ENCODE results near the gene OTOG. TPM values are rescaled to one million over a fixed set of nuclear protein-coding genes. Genes with fewer than 3 reads are reported as not detected.

The OTOG gene
- total and polyA plus RNA-seq, 2 donors (not counting 3 experiments of a cell fraction or from before 2014, with no cell fraction given), result not detected

DNA sequence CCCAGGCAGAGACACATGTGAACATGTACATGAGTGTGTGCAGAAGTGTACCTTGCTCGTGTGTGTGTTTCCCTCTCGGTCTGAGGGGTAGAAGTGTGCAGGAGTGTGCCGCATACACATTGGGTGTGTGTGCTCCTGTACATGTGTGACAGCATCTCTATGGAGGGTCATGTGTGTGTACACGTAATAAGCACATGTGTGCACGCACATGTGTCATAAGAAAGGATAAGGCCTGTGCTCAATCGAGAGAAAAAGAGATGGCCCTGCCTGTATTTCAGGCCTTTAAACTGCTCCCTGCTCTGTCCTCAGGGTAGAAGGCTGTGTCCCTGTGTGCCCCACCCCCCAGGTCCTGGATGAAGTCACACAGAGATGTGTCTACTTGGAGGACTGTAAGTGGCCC lies 61.8 kb downstream of the OTOG start:
- H3K4me2 ChIP-seq (ENCODE audit: insufficient read depth, low read length), result no peak overlapping the region
- intact Hi-C loops (cut with micrococcal nuclease), result no loop called here
- H3K9me1 ChIP-seq (replicated peaks; ENCODE audit: control insufficient read depth, extremely low read depth, insufficient read depth, low read length), result no peaks in the 10 kb centered on the region
- H3K9me3 ChIP-seq (replicated peaks; ENCODE audit: control insufficient read depth, insufficient read depth, low read length), result no peaks in the 10 kb centered on the region
- no peak for TF ChIP-seq FOS (IDR thresholded peaks at IDR 0.05; ENCODE audit: borderline replicate concordance, insufficient read depth, low read length)
- H3K9ac ChIP-seq (replicated peaks; ENCODE audit: extremely low read depth, insufficient read depth, low read length), result no peak overlapping the region
- dilution Hi-C loops (cut with MboI; ENCODE audit: extremely low pct_ligation_motif_present, low sequenced_read_pairs), result no loop called here
- no peaks in the 10 kb centered on the region for H3K36me3 ChIP-seq (ENCODE audit: control insufficient read depth in 2 of 2, extremely low read depth in 1 of 2, insufficient read depth in 2 of 2, low read length in 2 of 2)
- no TSS peak for BruUV-seq (replicated peaks)
- POLR2A ChIA-PET, result no interaction called here
- H3K4me3 ChIP-seq (replicated peaks in 1 of 3; ENCODE audit: insufficient read depth in 1 of 3, low read depth in 1 of 3, low read length in 3 of 3), result no peak overlapping the region
- no peaks in the 10 kb centered on the region for H4K20me1 ChIP-seq (replicated peaks; ENCODE audit: control insufficient read depth, extremely low read depth, insufficient read depth, low read length)
- FAIRE-seq, result no peak
- DNase-seq (ENCODE audit: low read depth, low spot score), result no peak
- no peak overlapping the region for H3K27ac ChIP-seq (ENCODE audit: insufficient read depth, low read depth, low read length)
- no peaks in the 10 kb centered on the region for H3K79me2 ChIP-seq (ENCODE audit: control insufficient read depth, insufficient read depth, low read length)
- H3K4me1 ChIP-seq (ENCODE audit: control insufficient read depth, extremely low read depth, insufficient read depth, low read length), result no peaks in the 10 kb centered on the region
- CTCF ChIA-PET, result no interaction called here
- no peak overlapping the region for H2AFZ ChIP-seq (ENCODE audit: low read depth, low read length)
- H3K27me3 ChIP-seq (ENCODE audit: control insufficient read depth in 2 of 2, insufficient read depth in 2 of 2, low read length in 2 of 2), result no peaks in the 10 kb centered on the region

DNA sequence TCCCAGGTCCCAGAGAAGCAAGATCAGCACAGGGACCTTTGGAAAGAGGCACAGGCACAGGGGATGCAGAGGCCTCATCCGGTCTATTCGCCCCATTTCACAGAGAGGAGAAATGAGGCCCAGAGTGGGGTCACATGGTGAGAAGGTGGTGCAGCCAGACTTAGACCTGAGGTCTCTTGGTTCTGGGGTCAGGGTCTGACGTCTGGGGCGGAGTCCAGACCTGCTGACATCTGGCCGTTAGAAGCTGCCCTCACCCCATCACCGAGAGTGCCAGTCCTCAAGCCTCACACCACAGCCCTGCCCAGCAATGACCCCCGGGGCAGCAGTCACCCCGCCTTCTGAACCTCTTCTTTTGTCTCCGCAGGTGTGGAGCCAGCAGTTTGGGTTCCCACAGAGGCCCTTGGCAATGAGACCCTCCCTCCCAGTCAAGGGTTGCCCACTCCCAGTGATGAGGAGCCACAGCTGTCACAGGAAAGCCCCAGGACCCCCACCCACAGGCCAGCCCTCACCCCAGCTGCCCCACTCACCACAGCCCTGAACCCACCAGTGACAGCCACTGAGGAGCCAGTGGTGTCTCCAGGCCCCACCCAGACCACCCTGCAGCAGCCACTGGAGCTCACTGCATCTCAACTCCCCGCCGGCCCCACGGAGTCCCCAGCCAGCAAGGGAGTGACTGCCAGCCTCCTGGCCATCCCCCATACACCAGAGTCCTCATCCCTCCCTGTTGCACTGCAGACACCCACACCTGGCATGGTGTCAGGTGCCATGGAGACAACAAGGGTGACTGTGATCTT lies 62.4 kb downstream of the OTOG start:
- no peaks in the 10 kb centered on the region for H4K20me1 ChIP-seq (replicated peaks; ENCODE audit: control insufficient read depth, extremely low read depth, insufficient read depth, low read length)
- no peaks in the 10 kb centered on the region for H3K27me3 ChIP-seq (ENCODE audit: control insufficient read depth in 2 of 2, insufficient read depth in 2 of 2, low read length in 2 of 2)
- H3K4me3 ChIP-seq (replicated peaks in 1 of 3; ENCODE audit: insufficient read depth in 1 of 3, low read depth in 1 of 3, low read length in 3 of 3), result no peak overlapping the region
- BruUV-seq (replicated peaks), result no TSS peak
- TF ChIP-seq, protein P1, sequence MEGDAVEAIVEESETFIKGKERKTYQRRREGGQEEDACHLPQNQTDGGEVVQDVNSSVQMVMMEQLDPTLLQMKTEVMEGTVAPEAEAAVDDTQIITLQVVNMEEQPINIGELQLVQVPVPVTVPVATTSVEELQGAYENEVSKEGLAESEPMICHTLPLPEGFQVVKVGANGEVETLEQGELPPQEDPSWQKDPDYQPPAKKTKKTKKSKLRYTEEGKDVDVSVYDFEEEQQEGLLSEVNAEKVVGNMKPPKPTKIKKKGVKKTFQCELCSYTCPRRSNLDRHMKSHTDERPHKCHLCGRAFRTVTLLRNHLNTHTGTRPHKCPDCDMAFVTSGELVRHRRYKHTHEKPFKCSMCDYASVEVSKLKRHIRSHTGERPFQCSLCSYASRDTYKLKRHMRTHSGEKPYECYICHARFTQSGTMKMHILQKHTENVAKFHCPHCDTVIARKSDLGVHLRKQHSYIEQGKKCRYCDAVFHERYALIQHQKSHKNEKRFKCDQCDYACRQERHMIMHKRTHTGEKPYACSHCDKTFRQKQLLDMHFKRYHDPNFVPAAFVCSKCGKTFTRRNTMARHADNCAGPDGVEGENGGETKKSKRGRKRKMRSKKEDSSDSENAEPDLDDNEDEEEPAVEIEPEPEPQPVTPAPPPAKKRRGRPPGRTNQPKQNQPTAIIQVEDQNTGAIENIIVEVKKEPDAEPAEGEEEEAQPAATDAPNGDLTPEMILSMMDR (IDR thresholded peaks at IDR 0.05; ENCODE audit: extremely low read depth in 1 of 2, insufficient read depth in 1 of 2, low read depth in 1 of 2, low read length in 2 of 2), result no peak
- TF ChIP-seq POLR2A (IDR thresholded peaks at IDR 0.05; ENCODE audit: low read depth, low read length) (no peak), POLR2AphosphoS5 (IDR thresholded peaks at IDR 0.05; ENCODE audit: insufficient read depth, low read depth, low read length) (no peak), JUN (IDR thresholded peaks at IDR 0.05; ENCODE audit: borderline replicate concordance, insufficient read depth, insufficient read length, low read depth) (no peak)
- H3K4me1 ChIP-seq (ENCODE audit: control insufficient read depth, extremely low read depth, insufficient read depth, low read length), result no peaks in the 10 kb centered on the region
- H3K79me2 ChIP-seq (ENCODE audit: control insufficient read depth, insufficient read depth, low read length), result no peaks in the 10 kb centered on the region
- no peaks in the 10 kb centered on the region for H3K9me1 ChIP-seq (replicated peaks; ENCODE audit: control insufficient read depth, extremely low read depth, insufficient read depth, low read length)
- no peaks in the 10 kb centered on the region for H3K36me3 ChIP-seq (ENCODE audit: control insufficient read depth in 2 of 2, extremely low read depth in 1 of 2, insufficient read depth in 2 of 2, low read length in 2 of 2)
- H3K27ac ChIP-seq (ENCODE audit: insufficient read depth, low read depth, low read length), result no peak overlapping the region
- ChIA-PET POLR2A (no interaction called here), CTCF (interaction anchor here (0.6 kb wide), 1 partner anchor 11 kb away, joined by 3 read pairs; no protein-coding TSS in a partner anchor)
- no peak overlapping the region for H3K4me2 ChIP-seq (ENCODE audit: insufficient read depth, low read length)
- no peak overlapping the region for H2AFZ ChIP-seq (ENCODE audit: low read depth, low read length)
- no peaks in the 10 kb centered on the region for H3K9me3 ChIP-seq (replicated peaks; ENCODE audit: control insufficient read depth, insufficient read depth, low read length)
- intact Hi-C loops (cut with micrococcal nuclease) (no loop called here), dilution Hi-C loops (cut with MboI; ENCODE audit: extremely low pct_ligation_motif_present, low sequenced_read_pairs) (no loop called here)
- H3K9ac ChIP-seq (replicated peaks; ENCODE audit: extremely low read depth, insufficient read depth, low read length), result no peak overlapping the region
- DNase-seq (ENCODE audit: low read depth, low spot score), result no peak
- FAIRE-seq, result no peak

Measured in endothelial cell of umbilical vein (primary cell).